Epithelial cell of proximal tubule (primary cell): ENCODE results near the gene SNRK. TPM values are rescaled to one million over a fixed set of nuclear protein-coding genes. Genes with fewer than 3 reads are reported as not detected.

Source experiments
- DNase-seq: peaks from one replicate; pipeline ENCODE4 v3.0.0-alpha.2; 2011; ENCODE audit warnings: low read depth
- H3K4me3 ChIP-seq: 2 replicates; pipeline ENCODE4 v1.5.1; 2011; ENCODE audit warnings: low read depth, mild to moderate bottlenecking, low read length
- total RNA-seq: library from RNA; depleted of rRNA; stranded (reverse); fragments of >200 nt; gene quantifications from 2 replicates; pipeline ENCODE4 v1.2.3, GENCODE V29; 2015
- TF ChIP-seq, protein P1 (sequence below): conservative IDR thresholded peaks from 2 replicates; pipeline ENCODE4 v1.5.1; 2012; ENCODE audit warnings: low read depth, mild to moderate bottlenecking, low read length

SNRK gene
- total RNA-seq, 1 donor from 2014 or later, result 12.9 TPM

DNA sequence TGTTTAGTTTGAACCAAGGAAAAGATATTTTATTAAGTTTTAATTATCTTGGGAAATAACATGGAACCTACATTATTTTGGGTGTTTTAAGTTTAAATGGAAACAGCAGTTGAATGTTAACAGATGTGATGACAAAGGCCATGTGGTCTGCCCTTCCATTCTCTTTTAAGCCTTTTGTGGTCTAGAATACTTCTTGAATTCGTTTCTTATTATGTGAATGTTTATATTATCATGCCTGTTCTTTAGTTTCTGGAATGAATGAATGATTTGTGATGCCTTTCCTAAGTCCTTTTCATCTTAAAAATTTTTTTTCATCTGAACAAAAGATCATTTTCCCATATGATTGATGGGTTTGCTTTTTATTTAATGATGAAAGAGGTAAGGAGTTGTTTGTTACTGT, 44.6 kb downstream of the SNRK start:
- no peak for DNase-seq
- no peak overlapping the region for H3K4me3 ChIP-seq
- TF ChIP-seq, protein P1, sequence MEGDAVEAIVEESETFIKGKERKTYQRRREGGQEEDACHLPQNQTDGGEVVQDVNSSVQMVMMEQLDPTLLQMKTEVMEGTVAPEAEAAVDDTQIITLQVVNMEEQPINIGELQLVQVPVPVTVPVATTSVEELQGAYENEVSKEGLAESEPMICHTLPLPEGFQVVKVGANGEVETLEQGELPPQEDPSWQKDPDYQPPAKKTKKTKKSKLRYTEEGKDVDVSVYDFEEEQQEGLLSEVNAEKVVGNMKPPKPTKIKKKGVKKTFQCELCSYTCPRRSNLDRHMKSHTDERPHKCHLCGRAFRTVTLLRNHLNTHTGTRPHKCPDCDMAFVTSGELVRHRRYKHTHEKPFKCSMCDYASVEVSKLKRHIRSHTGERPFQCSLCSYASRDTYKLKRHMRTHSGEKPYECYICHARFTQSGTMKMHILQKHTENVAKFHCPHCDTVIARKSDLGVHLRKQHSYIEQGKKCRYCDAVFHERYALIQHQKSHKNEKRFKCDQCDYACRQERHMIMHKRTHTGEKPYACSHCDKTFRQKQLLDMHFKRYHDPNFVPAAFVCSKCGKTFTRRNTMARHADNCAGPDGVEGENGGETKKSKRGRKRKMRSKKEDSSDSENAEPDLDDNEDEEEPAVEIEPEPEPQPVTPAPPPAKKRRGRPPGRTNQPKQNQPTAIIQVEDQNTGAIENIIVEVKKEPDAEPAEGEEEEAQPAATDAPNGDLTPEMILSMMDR, result no peak

DNA sequence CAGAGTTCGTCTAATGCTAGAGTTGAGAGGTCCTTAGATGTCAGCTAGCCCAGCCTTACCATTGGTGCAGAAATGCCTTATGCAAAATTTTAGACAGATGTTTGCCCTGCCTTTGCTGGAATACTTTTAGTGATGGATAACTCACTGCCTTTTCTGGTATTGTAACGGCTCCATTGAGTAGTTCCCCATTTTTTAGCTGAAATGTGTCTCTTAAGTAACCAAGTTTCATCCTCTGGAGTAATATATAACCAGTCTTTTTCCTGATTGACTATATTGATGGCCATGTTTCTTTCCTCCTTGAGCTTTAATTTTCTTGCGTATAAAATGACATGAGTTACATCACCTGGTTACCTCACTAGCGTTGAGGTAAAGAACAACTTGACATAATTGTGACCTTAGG, 45.0 kb downstream of the SNRK start:
- DNase-seq, result no peak
- no peak overlapping the region for H3K4me3 ChIP-seq
- TF ChIP-seq, protein P1, result no peak

DNA sequence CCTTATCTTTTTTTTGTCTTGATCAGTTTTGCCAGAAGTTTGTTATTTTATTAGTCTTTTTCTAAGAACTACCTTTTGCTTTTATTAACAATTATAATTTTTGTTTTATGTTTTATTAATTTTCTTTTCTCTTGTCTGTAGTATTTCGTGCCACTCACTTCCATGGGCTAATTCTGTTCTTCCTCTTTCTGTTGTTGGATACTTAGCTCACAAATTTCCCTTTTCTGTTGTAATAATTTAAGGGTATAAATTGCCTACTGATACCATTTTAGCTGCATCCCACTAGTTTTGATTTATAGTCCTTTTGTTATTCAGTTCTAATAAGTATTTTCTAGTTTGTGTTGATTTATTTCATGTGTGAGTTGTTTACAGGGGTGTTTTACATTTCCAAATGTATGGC, 48.6 kb downstream of the SNRK start:
- TF ChIP-seq, protein P1, result no peak
- H3K4me3 ChIP-seq, result no peak overlapping the region
- no peak for DNase-seq

DNA sequence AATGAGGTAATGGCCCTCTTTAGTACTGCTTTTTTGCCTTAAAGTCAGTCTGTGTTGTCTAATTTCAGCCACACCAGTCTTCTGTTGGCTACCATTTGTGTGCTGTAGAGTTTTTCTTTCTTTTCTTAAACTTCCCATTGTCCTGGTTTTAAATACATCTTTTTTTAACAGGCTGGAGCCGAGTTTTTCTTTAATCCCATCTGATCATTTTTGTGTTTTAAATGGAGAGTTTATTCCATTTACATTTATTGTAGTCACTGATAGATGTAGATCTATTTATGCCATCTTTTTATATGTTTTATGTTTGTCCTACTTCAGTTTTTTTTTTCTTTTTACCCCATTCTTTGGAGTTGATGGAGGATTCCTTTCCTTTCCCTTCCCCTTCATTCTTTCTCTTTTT, 49.5 kb downstream of the SNRK start:
- no peak overlapping the region for H3K4me3 ChIP-seq
- TF ChIP-seq, protein P1, result no peak
- DNase-seq, result no peak

DNA sequence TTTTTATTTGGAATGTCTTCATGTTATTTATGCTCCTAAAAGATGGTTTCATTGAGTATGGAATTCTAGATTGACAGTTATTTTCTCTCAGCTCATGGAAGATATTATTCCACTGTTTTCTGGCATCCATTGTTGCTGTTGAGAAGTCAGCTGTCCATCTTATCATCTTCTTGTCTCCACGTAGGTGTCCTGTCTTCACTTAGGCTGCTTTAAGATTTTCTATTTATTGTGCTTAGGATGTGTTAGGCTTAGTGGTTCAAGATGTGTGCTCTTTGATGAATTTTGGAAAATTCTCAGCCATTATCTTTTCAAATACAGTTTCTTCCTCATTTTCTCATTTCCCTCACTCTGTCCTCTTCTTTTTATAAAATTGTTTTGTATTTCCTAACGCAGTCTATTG, 52.0 kb downstream of the SNRK start:
- H3K4me3 ChIP-seq, result no peak overlapping the region
- DNase-seq, result no peak
- TF ChIP-seq, protein P1, result no peak

DNA sequence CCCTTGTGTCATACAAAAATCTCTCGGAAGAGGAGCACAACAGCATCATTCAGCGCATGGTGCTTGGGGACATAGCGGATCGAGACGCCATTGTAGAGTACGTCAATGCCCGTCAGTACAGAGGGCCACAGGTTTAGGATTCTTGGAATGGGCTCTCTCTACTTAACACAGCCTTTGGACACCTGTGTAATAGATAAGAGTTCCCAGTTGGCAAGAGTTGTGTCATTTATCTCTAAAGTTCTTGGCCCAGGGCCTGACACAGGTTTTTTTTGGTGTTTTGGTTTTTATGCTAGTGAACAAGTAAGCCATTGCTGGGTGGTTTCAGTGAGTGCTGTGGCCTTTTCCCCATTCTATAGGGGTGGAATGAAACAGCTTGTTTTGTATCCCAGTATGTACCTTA, 54.1 kb downstream of the SNRK start:
- TF ChIP-seq, protein P1, result no peak
- H3K4me3 ChIP-seq, result no peak overlapping the region
- DNase-seq, result no peak

DNA sequence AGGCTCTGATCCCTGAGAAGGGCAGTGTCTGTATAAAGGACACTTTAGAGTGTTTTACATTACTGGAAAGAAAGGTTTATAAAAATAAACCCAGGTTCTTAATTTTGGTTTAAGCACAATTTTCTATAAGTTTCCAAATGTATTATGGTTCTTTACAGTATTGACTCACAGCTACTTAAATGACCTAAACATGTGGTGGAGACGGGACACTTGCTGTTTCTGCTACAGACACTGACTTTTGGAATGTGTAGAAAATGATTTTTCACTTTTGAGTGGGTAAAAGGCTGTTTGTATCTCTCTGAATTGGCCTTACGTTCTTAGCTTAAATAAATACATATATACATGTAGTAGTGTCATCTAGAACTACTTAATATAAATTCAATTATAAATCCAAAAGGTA, 55.4 kb downstream of the SNRK start:
- TF ChIP-seq, protein P1, result no peak
- H3K4me3 ChIP-seq, result no peak overlapping the region
- DNase-seq, result no peak
